Breast epithelium (tissue), 4 donors: ENCODE results near the gene RXRG. TPM values are rescaled to one million over a fixed set of nuclear protein-coding genes. Genes with fewer than 3 reads are reported as not detected.

Experiments used
- DNase-seq, 2 donors: peaks; one replicate each; pipeline ENCODE4 v3.0.0-alpha.2; 2019; ENCODE audit warnings: low spot score in 2 of 2
- H3K27ac ChIP-seq, 2 donors: fragments of 200-600 bp; sonication (generic) in 1 of 2; one replicate each; pipeline ENCODE4 v1.5.1; 2016 to 2019; ENCODE audit warnings: mild to moderate bottlenecking in 1 of 2
- H3K27me3 ChIP-seq, 2 donors: fragments of 200-600 bp; sonication (generic) in 1 of 2; one replicate each; pipeline versions ENCODE4 v1.5.1 to v1.6.0; 2017 to 2019; ENCODE audit warnings: control low read depth in 1 of 2, mild to moderate bottlenecking in 1 of 2
- H3K36me3 ChIP-seq: fragments of 200-600 bp; one replicate; pipeline ENCODE4 v1.5.1; 2019
- H3K4me1 ChIP-seq, 2 donors: fragments of 200-600 bp; sonication (generic); one replicate each; pipeline ENCODE4 v1.5.1; 2016 to 2019; ENCODE audit warnings: control low read depth in 1 of 2
- H3K4me3 ChIP-seq, 3 donors: fragments of 200-600 bp; sonication (generic); 1 replicate in 2 of 3; 2 replicates in 1 of 3; pipeline ENCODE4 v1.5.1; 2016 to 2019; ENCODE audit warnings: mild to moderate bottlenecking in 3 of 3, moderate library complexity in 2 of 3
- H3K9me3 ChIP-seq, 2 donors: fragments of 200-600 bp; sonication (generic) in 1 of 2; one replicate each; pipeline ENCODE4 v1.5.1; 2016 to 2019; ENCODE audit warnings: control low read depth in 1 of 2
- POLR2A ChIP-seq: fragments of 450-650 bp; IDR thresholded peaks from one replicate; pipeline ENCODE4 v1.6.1; 2016; ENCODE audit warnings: antibody characterized with exemption, mild to moderate bottlenecking, moderate library complexity
- POLR2AphosphoS5 ChIP-seq, 3 donors: sonication (generic); formaldehyde crosslinking; IDR thresholded peaks; one replicate each; pipeline ENCODE4 v1.6.1; 2017; ENCODE audit warnings: antibody characterized with exemption in 3 of 3
- intact Hi-C: fragments of 100-400 bp; cut with DNase I; formaldehyde crosslinking; loops from one replicate; pipeline ENCODE4 v1.15.1; 2023; ENCODE audit warnings: low total_unique reads
- total RNA-seq, 3 donors: library from RNA; depleted of rRNA; stranded (reverse); fragments of >200 nt; gene quantifications; one replicate each; pipeline ENCODE4 v1.1.0, GENCODE V29; 2016
- TF ChIP-seq, protein P1 (sequence below), 3 donors: fragments of 450-650 bp; IDR thresholded peaks; one replicate each; pipeline ENCODE4 v1.5.1; 2016 to 2017; ENCODE audit warnings: antibody characterized with exemption in 3 of 3, mild to moderate bottlenecking in 3 of 3, moderate library complexity in 3 of 3

RXRG gene
- total RNA-seq, 3 donors from 2014 or later: 0.16 TPM; not detected in 2

DNA sequence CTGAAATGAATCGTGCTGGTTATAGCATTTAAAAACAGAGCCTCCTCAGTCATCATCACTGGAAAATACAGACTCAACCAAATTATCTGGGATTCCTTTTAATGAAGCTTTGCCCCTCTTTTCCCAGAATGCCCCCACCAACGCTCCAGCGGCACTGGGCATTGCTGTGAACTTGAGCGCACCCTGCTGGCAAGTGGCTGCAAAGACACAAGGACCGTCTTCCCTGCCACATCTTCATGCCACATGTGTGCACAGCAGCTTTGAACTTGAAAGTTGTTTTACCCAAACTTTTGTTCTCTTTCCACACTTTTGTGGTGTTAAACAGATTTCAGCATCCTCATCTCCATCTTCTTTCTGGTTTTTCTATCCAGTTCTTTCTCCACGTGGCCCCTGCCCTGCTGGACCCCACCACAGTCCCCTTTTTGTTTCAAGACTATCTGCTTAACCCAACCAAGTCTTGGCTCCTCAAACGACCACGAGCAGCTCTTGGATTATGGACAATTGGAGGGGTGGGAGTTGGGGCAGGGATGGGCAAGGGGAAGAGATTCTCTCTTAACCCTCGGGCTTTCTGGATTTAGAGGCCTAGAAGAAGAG is 75.6 kb downstream of the RXRG start:
- Histone ChIP-seq H3K36me3 (no peaks in the 10 kb centered on the region), H3K27me3 (peaks cover 0 to 4% of the 10 kb centered on the region in 2 donors), H3K27ac (no peak overlapping the region), H3K9me3 (no peaks in the 10 kb centered on the region), H3K4me3 (no peak overlapping the region), H3K4me1 (no peaks in the 10 kb centered on the region)
- TF ChIP-seq POLR2A (no peak), POLR2AphosphoS5 (IDR thresholded peaks at IDR 0.05) (no peak)
- TF ChIP-seq, protein P1, sequence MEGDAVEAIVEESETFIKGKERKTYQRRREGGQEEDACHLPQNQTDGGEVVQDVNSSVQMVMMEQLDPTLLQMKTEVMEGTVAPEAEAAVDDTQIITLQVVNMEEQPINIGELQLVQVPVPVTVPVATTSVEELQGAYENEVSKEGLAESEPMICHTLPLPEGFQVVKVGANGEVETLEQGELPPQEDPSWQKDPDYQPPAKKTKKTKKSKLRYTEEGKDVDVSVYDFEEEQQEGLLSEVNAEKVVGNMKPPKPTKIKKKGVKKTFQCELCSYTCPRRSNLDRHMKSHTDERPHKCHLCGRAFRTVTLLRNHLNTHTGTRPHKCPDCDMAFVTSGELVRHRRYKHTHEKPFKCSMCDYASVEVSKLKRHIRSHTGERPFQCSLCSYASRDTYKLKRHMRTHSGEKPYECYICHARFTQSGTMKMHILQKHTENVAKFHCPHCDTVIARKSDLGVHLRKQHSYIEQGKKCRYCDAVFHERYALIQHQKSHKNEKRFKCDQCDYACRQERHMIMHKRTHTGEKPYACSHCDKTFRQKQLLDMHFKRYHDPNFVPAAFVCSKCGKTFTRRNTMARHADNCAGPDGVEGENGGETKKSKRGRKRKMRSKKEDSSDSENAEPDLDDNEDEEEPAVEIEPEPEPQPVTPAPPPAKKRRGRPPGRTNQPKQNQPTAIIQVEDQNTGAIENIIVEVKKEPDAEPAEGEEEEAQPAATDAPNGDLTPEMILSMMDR (IDR thresholded peaks at IDR 0.05): peak; percentile 61 to 72 (median 70)
- intact Hi-C loops: no loop called here
- DNase-seq: no peak

DNA sequence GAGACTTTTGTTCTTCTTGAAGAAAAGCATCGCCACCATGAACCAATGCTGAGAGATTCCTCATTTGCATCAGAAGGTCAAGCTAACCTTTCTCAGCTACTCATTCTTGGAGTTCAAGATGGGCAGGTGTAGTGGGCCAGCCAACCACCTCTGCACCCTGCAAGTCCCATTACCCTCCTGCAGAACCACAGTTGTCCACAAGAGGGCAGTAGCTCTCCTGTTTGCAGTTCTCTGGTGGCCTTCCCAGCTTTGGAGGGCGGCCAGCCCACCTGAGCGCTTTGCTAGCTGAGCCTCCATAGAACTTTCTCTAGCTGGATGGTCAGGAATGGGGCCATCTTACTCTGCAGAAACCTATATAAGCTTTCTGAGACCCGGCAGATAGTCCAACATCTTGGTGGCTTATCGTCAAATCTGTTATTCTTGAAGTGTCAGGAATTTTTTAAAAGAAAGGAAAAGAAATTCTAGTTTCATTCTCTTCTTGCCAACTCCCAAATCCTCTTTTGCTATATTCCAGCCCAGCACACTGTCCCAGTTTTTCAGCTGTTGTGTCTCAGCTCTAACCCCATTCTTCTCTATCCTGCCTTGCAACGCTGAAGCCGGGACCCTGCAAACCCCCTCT is 77.4 kb downstream of the RXRG start:
- intact Hi-C loops: no loop called here
- Histone ChIP-seq H3K36me3 (no peaks in the 10 kb centered on the region), H3K27me3 (peaks cover 0 to 4% of the 10 kb centered on the region in 2 donors), H3K9me3 (no peaks in the 10 kb centered on the region), H3K27ac (no peak overlapping the region), H3K4me3 (no peak overlapping the region), H3K4me1 (no peaks in the 10 kb centered on the region)
- DNase-seq: peak; percentile 71 to 77
- TF ChIP-seq POLR2AphosphoS5 (IDR thresholded peaks at IDR 0.05): no peak
- TF ChIP-seq, protein P1 (IDR thresholded peaks at IDR 0.05): peak; percentile 78 to 88 (median 78)

DNA sequence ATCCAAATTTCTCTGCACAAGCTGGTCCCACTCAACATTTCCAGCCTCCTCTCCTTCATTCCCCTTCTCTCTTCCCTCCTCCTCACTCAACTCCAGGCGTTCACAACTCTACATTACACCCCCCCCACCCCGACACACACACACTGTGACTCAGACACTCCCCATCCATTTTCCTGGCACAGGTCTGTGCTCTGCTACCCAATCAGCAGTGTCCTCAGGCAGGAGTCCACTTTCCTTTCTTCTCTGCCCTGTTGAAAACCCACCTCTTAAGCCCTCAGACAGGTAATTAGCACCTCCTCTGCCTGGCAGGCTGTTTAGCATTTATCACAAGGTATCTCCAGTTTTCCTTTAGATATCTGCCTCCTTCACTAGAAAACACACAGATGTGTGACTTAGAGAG is 79.6 kb downstream of the RXRG start:
- Histone ChIP-seq H3K4me3 (no peak overlapping the region), H3K27me3 (peaks cover 0 to 4% of the 10 kb centered on the region in 2 donors), H3K9me3 (no peaks in the 10 kb centered on the region), H3K36me3 (no peaks in the 10 kb centered on the region), H3K27ac (no peak overlapping the region), H3K4me1 (no peaks in the 10 kb centered on the region)
- TF ChIP-seq POLR2AphosphoS5 (IDR thresholded peaks at IDR 0.05): no peak
- TF ChIP-seq POLR2A: no peak
- TF ChIP-seq, protein P1 (IDR thresholded peaks at IDR 0.05): no peak
- intact Hi-C loops: no loop called here
- DNase-seq: no peak

DNA sequence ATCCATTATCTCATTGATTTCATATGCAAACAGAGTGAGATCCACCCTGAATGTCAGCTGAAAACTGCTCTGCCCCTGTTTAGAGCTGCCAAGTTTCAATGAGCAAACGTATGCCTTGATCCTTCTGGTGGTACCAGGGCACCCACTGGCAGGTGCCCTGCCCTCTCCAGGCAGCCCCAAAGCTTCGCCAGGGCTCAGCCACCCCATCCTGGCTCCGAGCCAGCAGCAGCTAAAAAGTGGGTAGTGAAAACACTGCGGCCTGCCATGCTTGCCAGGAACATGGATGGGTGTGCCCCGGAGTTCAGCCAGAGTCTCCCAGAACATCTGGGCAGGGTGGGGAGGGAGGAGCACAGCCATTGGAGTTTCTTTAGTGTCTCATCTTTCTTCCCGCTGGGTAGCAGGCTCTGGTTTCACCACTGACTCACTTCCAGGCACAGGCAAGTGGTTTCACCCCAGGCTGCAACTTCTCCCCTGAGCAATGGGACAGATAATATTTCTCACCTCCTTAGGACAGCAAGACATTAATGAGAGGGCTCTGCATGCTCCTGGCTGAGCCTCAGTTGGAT is 80.3 kb downstream of the RXRG start:
- peak in 1 of 2 donors; percentile 52 for DNase-seq
- intact Hi-C loops: no loop called here
- no peak overlapping the region for H3K27ac ChIP-seq
- no peaks in the 10 kb centered on the region for H3K27me3 ChIP-seq
- H3K4me3 ChIP-seq: no peak overlapping the region
- H3K36me3 ChIP-seq: no peaks in the 10 kb centered on the region
- no peaks in the 10 kb centered on the region for H3K4me1 ChIP-seq
- TF ChIP-seq POLR2A (no peak), POLR2AphosphoS5 (IDR thresholded peaks at IDR 0.05) (no peak)
- TF ChIP-seq, protein P1 (IDR thresholded peaks at IDR 0.05): no peak
- no peaks in the 10 kb centered on the region for H3K9me3 ChIP-seq

DNA sequence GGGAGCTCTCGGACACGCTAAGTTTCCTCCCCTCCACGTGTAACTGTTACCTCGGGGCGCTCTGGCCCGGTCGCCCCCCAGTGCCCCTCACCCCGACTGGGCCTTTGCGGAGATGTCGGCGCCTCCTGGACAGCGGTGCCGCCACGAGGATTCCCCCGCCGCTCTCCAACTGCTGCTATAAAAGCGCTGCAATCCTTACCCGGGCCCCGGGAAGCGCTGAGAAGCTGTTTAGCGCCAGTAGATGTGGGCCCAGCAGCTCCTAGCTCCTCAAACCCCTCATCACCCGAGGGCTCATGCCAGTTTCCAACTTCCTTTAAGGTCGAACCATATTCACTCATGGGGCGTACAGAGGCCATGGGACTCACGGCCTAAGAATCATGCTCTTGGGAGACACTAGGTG is 88.0 kb downstream of the RXRG start:
- intact Hi-C loops: no loop called here
- peaks cover 6 to 55% of the 10 kb centered on the region in 2 donors for H3K27me3 ChIP-seq
- no peak for DNase-seq
- H3K9me3 ChIP-seq: no peaks in the 10 kb centered on the region
- H3K4me1 ChIP-seq: peaks cover 0 to 5% of the 10 kb centered on the region in 2 donors
- H3K36me3 ChIP-seq: no peaks in the 10 kb centered on the region
- peak overlapping the region; percentile 42 to 70 (median 53) for H3K4me3 ChIP-seq
- H3K27ac ChIP-seq: no peak overlapping the region
- TF ChIP-seq POLR2AphosphoS5 (IDR thresholded peaks at IDR 0.05) (no peak), POLR2A (no peak)
- TF ChIP-seq, protein P1 (IDR thresholded peaks at IDR 0.05): no peak
